Osteocyte (in vitro differentiated cells): ENCODE results near the gene PAK3. TPM values are rescaled to one million over a fixed set of nuclear protein-coding genes. Genes with fewer than 3 reads are reported as not detected.
A peak's percentile ranks its signal among the peaks of the same experiment; 100 is the strongest.

Source experiments
- DNase-seq: peaks from one replicate; pipeline ENCODE4 v3.0.0; 2021; ENCODE audit warnings: mixed read lengths; ENCODE audit not compliant: unreplicated experiment; ENCODE audit errors: extremely low spot score
- H3K27ac Mint-ChIP-seq: one replicate; pipeline ENCODE4 v1.8.0; 2021; ENCODE audit warnings: mild to moderate bottlenecking, mixed read lengths; ENCODE audit not compliant: unreplicated experiment
- H3K27me3 Mint-ChIP-seq: one replicate; pipeline ENCODE4 v1.8.0; 2021; ENCODE audit warnings: mixed read lengths; ENCODE audit not compliant: unreplicated experiment
- H3K36me3 Mint-ChIP-seq: one replicate; pipeline ENCODE4 v1.8.0; 2021; ENCODE audit warnings: mixed read lengths; ENCODE audit not compliant: unreplicated experiment
- H3K4me1 Mint-ChIP-seq: one replicate; pipeline ENCODE4 v1.8.0; 2021; ENCODE audit warnings: mixed read lengths; ENCODE audit not compliant: unreplicated experiment
- H3K4me3 Mint-ChIP-seq: one replicate; pipeline ENCODE4 v1.8.0; 2021; ENCODE audit warnings: mild to moderate bottlenecking, moderate library complexity, mixed read lengths; ENCODE audit not compliant: unreplicated experiment
- H3K9me3 Mint-ChIP-seq: one replicate; pipeline ENCODE4 v1.8.0; 2021; ENCODE audit warnings: mixed read lengths; ENCODE audit not compliant: unreplicated experiment
- total RNA-seq: library from RNA; stranded (reverse); gene quantifications from 2 replicates; pipeline ENCODE4 v1.2.1, GENCODE V29; 2021
- TF ChIP-seq, protein P1 (sequence below): fragments of 200-600 bp; sonication (generic); IDR thresholded peaks from 2 replicates; pipeline ENCODE4 v1.5.0; 2021; ENCODE audit warnings: antibody characterized with exemption, mild to moderate bottlenecking, moderate library complexity

The PAK3 gene
- total RNA-seq, 1 donor from 2014 or later, result not detected

DNA sequence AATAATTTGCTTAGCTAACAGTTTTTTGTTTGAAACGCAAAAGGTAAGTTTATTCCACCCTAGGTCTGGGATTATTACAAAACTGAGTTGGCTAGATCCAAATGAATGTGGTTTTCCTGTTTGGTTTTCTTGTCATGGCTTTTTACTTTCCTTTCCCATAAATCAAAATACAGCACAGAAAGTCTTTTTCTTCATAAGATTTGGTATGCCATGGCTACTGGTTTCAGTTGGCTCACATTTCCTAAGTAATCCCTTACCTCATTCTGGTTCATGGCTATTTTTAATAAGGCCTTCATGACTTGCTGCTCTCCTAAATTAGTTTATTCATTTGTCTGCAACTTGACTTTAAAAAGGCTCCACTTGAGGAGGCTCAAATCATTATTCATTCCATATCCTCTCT lies 12.9 kb upstream of the PAK3 start:
- no peak for DNase-seq
- TF ChIP-seq, protein P1, sequence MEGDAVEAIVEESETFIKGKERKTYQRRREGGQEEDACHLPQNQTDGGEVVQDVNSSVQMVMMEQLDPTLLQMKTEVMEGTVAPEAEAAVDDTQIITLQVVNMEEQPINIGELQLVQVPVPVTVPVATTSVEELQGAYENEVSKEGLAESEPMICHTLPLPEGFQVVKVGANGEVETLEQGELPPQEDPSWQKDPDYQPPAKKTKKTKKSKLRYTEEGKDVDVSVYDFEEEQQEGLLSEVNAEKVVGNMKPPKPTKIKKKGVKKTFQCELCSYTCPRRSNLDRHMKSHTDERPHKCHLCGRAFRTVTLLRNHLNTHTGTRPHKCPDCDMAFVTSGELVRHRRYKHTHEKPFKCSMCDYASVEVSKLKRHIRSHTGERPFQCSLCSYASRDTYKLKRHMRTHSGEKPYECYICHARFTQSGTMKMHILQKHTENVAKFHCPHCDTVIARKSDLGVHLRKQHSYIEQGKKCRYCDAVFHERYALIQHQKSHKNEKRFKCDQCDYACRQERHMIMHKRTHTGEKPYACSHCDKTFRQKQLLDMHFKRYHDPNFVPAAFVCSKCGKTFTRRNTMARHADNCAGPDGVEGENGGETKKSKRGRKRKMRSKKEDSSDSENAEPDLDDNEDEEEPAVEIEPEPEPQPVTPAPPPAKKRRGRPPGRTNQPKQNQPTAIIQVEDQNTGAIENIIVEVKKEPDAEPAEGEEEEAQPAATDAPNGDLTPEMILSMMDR, result no peak
- no peak overlapping the region for H3K4me3 Mint-ChIP-seq
- no peaks in the 10 kb centered on the region for H3K9me3 Mint-ChIP-seq
- no peaks in the 10 kb centered on the region for H3K27me3 Mint-ChIP-seq
- H3K27ac Mint-ChIP-seq, result no peak overlapping the region
- H3K36me3 Mint-ChIP-seq, result no peaks in the 10 kb centered on the region
- H3K4me1 Mint-ChIP-seq, result no peaks in the 10 kb centered on the region

DNA sequence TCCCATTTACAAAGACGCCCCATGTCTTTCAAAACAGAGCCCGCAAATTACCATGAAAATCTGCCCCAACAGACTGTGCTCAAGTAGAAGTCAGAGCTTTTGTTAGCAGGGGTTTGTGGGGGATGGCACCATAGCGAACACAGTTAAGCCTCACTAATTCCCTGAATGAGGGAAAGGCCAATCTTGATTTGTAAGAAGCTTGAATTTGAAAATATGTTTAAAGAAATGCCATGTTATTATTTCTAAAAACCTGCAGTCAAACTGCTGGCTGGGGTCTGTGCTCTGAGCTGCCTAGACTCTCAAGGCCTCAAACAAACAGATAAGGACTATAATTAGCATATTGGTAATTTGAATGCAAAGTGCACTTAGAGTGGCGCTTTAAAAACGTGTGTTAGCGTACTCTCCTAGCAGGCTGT lies 9.4 kb upstream of the PAK3 start:
- TF ChIP-seq, protein P1, result no peak
- no peak for DNase-seq
- no peak overlapping the region for H3K27ac Mint-ChIP-seq
- H3K9me3 Mint-ChIP-seq, result no peaks in the 10 kb centered on the region
- H3K27me3 Mint-ChIP-seq, result no peaks in the 10 kb centered on the region
- H3K4me3 Mint-ChIP-seq, result no peak overlapping the region
- H3K36me3 Mint-ChIP-seq, result no peaks in the 10 kb centered on the region
- no peaks in the 10 kb centered on the region for H3K4me1 Mint-ChIP-seq

DNA sequence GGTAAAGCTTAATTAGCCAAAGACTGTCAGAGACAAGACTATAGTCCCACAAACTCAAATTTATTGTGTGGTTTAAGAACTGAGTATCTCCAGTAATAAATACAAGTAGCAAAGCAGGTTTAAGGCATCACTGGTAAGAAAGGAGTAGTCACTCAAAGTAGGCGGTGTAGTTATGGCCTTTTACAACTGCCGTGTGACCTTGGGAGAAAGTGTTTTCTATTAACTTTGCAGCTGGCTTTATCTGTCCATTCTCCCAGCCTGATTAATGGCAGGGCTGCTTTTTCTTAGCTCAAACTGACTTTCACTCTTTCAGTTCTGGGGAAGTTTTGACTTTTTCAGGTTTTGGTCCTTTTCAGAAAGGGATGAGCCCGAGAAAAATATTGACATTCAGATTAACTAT lies 7.4 kb upstream of the PAK3 start:
- H3K4me1 Mint-ChIP-seq, result no peaks in the 10 kb centered on the region
- H3K4me3 Mint-ChIP-seq, result no peak overlapping the region

DNA sequence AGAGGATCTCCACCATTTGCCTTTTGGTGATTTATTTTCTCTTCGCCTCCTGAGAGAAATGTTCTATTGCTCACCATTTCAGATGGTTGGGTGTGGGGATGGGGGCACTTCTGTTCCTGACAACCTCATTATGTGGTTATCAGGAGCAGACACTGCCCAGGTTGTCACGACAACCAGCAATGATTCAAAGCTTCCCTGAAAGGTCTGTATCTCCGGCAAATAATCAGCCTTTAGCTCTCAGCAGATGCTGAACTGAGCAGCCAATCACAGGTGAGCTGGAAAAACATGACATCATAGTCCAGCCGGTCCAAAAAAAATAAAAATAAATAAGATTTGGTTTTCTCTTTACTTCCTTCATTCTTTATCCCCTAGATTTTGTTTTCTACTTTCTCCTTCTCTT lies 5.5 kb upstream of the PAK3 start:
- Mint-ChIP-seq H3K4me3 (no peak overlapping the region), H3K27me3 (peaks cover 9% of the 10 kb centered on the region), H3K4me1 (peaks cover under 1% of the 10 kb centered on the region), H3K27ac (no peak overlapping the region), H3K36me3 (no peaks in the 10 kb centered on the region), H3K9me3 (no peaks in the 10 kb centered on the region)
- TF ChIP-seq, protein P1, result no peak
- no peak for DNase-seq

More for the DNA sequence above, 7.4 kb upstream of the PAK3 start:
- no peaks in the 10 kb centered on the region for H3K36me3 Mint-ChIP-seq
- no peaks in the 10 kb centered on the region for H3K27me3 Mint-ChIP-seq
- H3K9me3 Mint-ChIP-seq, result no peaks in the 10 kb centered on the region
- no peak overlapping the region for H3K27ac Mint-ChIP-seq
- DNase-seq, result no peak
- TF ChIP-seq, protein P1, result no peak

DNA sequence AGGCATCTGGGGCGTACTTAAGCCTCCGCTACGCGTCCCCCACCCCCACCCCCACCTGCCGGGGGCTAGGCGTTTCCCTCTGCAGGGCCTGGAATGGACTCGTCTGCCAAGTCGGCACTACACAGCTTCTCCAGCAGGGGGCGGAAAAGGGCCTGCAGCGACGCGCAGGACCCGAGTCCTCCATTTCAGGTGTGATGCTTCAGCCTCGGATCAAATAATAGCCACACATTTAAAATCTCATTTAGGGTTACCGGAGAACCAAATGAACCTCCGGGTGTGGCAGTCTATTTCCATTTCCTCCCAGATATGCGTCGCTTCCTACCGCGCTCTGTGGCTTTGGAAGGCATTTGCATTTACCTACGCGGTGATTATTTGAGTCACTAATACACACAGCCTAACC lies 2.9 kb downstream of the PAK3 start:
- H3K36me3 Mint-ChIP-seq, result no peaks in the 10 kb centered on the region
- DNase-seq, result peak; percentile 84
- H3K4me3 Mint-ChIP-seq, result no peak overlapping the region
- TF ChIP-seq, protein P1, result peak; percentile 45
- no peak overlapping the region for H3K27ac Mint-ChIP-seq
- peaks cover 14% of the 10 kb centered on the region for H3K27me3 Mint-ChIP-seq
- no peaks in the 10 kb centered on the region for H3K9me3 Mint-ChIP-seq
- H3K4me1 Mint-ChIP-seq, result peaks cover 9% of the 10 kb centered on the region
